OCI-M2 (cell line): ENCODE measurements around the gene MAT2A.
"Not testable (repeated sequence)": the region's sequence is repeated elsewhere in the genome, so short reads cannot be mapped to it uniquely, and the experiment has no call there.

Experiments
- DNase-seq: peaks from one replicate; lab custom pipeline; 2025; ENCODE audit not compliant: unreplicated experiment; lab: John Stamatoyannopoulos, UW

MAT2A gene

DNA sequence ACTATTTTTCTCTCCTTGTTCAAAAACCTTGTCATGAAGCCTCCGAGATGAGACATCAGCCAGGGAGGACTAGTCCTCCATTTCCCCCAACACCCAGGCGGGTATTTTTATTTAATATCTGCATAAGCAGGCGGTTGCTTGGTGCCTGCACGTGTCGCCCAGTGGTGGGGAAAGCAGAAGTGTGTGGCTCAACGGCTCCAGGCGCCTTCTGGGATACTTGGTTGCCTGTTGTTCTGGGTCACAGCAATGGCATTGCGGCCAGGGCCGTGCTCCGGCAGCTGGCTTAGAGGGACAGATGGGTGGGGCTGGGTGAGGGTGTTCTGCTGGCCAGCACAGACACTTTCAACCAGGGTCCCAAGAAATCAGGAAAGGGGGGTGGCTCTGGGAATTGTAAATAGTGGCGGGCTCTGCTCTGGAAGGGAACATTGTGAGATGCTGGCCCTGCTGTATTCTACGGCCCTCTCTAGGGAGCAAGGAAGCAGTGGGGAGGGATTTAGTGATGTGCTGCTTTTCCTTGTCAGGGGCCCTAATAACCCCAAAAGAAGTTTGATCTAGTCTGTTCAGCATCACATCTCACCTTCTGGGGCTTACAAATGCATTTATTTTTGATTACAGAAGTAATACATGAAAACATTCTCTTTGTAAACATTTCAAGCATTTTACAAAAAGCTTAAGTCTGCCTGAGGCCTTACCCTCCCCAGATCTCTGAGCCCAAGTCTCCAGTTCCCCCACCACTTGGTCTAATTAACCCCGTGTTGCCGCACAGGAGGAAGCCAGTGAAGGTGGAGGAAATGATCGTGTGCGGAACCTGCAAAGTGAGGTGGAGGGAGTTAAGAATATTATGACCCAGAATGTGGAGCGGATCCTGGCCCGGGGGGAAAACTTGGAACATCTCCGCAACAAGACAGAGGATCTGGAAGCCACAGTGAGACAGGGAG lies 39.5 kb downstream of the MAT2A start:
- no peak for DNase-seq

DNA sequence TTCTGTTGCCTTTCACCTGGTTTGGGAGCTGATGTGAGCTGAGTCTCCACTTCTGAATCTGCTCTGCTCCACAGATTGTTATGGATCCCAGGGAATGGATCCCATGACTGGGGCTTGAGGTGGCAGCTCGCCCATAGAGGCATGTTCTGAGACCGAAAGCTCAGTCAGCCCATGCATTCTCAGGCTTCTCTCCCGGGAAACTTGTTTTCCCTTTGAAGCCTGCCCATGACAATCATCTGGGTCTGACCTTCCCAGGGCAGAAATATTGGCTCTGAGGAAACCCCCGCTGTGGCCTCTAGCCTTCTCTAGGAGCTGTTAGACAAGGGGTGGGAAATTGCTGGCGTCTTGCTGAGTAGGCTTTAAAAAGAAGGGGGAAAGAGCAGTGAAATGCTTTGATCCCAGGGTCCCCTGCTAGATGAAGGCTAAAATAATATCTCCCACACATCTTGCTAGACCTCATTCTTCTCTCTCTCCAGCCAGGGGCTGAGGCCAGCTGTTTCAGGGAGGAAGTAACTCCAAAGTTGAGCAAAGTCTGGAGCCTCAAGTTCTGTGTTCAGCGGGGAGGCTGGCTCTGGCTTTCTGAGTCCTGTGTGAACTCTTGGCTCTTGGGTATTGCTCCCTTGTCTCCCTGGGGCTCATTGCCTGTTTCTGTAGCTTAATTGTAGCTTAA lies 40.4 kb downstream of the MAT2A start:
- no peak for DNase-seq

DNA sequence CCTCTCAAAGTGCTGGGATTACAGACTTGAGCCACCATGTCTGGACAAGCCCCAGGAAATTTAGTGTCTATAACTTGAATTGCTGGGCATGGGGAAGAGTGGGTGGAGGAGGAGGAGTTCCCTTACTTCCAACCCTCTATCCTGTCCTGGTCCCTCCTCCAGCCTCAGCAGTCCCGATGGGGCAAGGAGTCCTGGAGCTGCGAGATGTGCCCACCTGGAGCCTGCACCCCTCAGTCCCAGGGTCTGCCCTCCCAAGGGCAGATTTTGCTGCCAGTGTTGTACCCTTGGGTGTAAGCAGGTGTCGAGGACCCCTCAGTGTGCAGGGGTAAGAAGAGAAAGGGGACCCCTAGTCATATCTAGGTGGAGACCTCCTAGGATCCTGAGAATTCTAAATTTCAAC lies 41.2 kb downstream of the MAT2A start:
- no peak for DNase-seq

DNA sequence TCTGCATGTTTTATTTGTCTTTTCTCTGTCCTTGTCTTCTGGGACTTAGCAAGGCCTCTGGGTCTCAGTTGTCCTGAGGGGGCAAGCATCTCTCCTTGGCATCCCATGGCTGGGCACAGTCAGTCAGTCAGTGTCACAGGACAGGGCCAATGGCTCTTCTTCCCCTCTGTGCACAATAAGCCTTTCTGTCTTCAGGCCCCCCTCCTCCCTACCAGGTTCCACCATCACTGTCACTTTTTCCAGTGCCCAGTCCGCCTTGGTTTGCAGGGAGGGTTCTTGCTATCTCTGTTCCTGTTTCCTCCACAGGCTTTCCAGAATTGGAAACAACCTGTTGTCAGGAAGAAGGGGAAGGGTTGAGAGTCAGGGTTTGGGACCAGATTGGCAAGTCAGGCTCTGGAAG lies 43.5 kb downstream of the MAT2A start:
- DNase-seq = no peak

DNA sequence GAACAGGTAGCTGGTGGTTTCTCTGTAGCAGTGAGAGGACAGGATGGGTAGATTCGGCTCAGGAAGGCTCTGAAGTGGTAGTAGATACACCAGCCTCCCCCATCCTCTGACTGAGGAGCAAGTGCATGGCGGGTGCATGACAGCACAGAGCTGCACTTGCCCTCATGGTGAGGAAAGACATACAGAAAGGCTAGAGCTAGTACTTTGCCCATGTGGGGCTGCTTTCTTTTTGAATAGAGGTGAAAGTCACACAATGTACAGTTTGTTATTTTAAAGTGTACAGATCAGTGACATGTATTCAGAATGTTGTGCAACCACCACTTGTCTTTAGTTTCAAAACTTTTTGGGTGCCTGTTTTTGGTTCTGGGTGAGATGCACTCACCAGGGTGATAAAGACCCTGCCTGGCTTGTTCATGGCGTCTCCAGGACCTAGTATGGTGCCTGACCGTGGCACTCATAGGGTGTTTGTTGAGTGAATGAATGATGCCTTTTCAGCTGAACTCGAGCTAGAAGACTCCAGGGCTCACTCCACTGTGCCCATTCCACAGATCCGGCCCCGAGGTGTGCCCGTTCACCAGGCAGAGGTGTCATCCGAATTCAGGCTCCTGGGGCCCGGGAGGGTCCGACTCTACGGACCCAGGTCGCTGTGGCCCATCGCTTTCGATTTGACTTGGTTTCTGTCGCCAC lies 44.8 kb downstream of the MAT2A start:
- DNase-seq = no peak

DNA sequence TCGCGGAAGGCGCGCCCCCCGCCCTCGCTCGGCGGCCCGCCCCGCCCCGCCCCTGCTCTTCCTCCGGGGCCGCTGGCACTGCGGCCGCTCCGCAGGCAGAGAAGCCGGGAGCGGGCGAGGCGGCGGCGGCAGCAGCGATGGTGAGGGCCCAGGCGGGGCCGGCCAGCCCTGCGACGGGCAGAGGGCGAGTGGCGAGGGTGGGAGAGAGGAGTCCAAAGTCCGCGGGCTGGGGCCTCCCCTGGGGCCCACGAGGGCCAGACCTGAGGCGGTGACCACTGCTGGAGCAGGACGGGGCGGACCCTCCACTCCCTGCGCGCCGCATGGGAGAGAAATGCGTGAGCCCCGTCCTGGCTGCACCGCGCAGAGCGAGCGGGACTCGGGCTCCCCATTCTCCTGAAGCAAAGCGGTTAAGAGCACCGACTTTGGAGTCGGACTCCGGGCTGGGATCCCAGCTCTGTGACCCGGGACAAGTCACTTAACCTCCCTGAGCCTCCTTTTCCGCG lies 45.4 kb downstream of the MAT2A start, which contains the start of gene VAMP5:
VAMP5 (plus strand) TSS at position 78 of the 503 bp plus-strand sequence; CDS start at position 138, 60 bp downstream.
- DNase-seq = no peak

DNA sequence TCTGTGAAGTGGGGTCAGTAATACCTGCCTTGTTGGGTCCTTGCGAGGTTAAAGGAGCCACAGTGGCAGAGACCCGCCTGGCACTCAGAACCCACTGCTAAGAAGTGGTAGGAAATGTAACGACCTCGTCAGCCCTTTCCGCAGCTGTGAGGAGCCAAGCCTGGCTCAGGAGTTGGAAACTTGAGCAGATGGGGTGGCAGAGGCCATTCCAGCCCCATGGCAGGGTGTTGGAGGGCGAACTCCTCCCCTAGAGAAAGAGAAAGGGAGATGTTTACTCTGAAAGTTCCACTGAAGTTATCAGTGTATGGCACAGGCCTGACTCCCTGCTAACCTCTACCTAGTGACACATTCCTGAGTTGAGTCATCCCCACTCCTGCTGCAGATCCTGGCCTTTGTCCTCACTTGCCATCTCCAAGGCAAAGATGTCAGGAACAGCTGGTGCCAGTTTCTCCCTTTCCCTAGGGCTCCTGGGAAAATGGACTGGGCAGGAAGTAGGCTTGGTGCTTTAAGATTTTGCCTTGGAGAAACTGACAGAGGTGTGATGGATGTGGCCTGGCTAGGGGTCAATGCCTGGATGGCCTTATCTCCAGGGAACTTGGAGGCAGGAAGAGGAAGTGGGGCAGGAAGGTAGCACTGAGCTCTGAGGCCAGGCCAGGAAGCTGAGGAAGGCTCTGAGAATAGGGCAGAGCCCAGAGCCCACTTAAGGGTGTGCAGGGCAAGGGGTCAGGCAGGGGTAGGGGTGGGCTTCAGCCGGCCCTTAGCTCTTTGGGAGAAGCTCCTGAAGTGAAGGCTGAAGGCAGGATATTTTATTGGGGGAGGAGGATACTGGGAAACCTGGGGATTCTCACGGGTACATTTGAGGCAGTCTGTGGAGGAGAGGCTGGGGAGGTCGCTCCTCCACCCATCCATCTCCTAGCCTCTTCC lies 46.2 kb downstream of the MAT2A start:
- DNase-seq = no peak

DNA sequence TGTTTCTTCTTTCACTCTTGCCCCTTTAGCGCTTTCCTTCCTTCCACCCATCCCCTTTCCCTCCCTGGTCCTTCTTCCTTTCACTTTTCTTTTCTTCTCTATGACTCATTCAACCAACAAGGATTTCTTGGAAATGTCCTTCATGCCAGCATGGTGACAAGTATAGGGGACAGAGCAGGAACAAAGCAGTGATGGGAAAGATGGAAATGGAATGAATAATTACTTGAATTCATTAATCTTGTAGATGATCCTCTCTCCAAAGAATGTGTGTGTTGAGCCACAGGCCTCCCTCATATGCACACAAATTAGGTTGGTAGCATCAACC lies 46.8 kb downstream of the MAT2A start:
- DNase-seq = no peak

DNA sequence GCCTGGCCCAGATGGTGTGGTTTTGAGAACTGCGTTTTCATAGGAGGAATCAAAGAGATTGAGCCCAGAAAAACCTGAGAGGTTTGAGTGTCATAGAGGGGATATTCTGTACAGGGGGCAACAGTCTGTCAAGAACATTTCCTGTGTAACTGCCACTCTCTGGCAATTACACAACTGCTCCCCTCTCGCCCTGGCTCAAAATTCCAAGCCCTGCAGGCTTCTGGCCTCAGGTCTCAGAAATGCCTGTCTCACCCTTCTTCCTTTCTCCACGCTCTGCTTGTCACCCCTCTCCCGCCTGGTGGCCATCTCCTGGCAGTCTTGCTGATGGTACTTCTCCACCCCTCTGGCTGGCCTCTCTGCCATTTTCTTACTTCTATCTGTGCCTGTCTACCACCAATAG lies 49.3 kb downstream of the MAT2A start:
- peak; percentile 39 for DNase-seq

DNA sequence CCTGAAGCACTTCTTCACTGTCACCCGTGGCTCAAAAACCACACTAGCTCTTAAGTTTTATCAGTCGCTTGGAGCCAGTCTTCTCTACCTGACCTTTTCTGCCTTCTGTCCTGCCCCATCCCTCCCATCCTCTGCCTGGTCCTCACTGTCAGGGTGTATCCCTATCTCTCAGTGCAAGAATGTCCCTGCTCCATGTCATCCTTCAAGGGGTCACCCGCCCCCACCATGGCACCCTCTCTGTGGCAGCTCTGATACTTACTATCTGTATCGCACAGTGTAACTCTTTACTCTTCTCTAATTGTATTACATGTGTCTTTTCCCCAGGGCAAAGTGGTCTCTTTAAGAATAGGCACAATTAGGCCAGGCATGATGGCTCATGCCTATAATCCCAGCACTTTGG lies 49.7 kb downstream of the MAT2A start:
- DNase-seq = no peak

DNA sequence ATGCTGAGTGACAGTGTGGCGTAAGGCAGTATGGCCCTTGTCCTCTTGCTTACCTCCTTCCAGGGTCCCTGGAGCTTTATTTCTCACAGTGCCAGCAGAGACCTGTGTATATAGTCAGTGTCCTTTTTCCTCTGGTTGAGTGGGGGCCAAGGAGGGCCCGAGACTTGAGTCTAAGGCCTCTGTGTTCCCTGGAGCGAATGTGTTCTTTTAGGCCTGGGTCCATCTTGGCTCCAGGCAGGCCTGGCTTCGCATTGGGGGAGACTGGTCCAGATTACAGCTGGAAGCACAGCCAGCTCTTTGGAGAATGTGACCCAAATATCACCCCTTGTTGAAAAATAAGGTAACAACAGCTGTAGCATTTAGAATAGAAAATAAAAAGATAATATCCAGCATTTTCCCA lies 50.2 kb downstream of the MAT2A start:
- no peak for DNase-seq

DNA sequence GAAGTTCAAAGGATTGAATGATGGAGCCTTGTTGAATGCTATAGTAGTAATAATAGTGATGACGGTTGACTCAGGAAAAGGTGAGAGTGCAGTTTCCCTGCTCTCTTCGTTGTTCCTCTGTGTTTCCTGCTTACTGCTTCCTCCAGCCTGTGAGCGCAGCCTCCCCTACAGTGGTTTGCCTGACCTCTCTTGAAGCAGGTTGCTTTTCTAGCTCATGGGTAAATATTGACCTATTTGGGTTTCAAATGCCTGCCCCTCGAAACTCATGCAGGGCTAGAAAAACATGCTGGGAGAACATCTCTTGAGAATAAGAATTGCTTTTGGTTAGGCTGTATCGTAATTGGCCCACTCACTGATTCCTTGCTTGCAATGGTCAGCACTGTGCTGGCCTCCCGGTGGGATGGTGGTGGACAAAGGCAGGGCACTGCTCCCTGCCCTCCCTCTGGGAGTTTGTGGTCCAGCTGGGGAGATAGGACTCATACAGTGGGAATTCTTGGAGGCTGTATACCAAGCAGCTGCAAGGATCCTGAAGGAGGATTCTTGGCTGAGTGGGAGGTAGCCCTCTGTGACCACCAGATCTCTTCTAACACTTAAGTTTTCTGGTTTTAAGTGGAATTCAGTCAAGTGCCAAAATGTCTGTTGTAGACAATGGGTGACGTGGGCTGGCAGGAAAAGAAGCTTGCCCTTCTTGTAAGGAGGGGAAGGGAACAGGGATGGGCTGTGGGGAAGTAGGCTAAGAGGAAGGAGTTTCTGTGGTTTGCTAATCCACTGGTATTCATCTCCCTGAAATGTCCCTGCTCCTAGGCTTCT lies 51.2 kb downstream of the MAT2A start:
- DNase-seq = no peak

DNA sequence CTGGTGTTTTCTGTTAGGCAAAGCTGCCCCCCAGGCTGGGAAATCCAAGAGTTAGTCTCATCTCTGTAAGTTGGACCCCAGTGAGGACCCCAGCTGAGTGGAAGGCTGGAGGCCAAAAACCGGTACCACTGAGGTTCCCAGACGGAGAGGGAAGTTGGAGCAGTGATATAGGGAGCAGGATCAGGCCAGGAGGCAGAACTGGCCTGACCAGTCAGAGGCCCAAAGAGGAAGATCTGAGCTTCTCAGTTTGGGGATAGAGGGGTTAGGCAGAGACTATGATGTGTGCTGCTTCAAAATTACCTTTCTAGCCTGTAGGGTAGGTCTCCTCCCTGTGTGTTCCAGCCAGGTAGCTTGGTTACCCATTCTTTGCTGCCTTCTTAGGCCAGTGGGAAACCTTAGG lies 52.0 kb downstream of the MAT2A start:
- DNase-seq = no peak

DNA sequence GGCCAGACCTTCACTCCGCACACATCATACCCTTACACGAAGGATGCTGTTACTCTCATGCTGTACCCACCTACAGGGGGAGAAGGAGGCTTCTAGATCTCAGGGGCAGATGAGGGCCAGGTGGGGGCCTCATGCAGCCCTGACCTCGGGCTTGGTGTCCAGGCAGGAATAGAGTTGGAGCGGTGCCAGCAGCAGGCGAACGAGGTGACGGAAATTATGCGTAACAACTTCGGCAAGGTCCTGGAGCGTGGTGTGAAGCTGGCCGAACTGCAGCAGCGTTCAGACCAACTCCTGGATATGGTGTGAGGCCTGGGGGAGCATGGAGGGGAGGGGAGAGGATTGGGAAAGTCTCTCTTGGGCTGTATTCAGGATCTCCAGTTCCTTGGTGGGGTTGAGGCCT lies 52.6 kb downstream of the MAT2A start:
- no peak for DNase-seq

DNA sequence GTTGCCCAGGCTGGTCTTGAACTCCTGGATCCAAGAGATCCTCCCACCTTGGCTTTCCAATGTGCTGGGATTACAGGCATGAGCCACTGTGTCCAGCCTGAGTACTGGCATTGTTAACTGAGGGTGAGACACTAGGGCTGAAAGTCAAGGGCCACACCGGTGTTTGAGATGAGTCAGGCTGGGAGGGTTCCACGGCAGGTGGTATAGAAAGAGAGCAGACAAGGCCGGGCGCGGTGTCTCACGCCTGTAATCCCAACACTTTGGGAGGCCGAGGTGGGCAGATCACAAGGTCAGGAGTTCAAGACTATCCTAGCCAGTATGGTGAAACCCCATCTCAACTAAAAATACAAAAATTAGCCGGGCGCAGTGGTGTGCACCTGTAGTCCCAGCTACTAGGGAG lies 53.3 kb downstream of the MAT2A start:
- DNase-seq = not testable (repeated sequence)

DNA sequence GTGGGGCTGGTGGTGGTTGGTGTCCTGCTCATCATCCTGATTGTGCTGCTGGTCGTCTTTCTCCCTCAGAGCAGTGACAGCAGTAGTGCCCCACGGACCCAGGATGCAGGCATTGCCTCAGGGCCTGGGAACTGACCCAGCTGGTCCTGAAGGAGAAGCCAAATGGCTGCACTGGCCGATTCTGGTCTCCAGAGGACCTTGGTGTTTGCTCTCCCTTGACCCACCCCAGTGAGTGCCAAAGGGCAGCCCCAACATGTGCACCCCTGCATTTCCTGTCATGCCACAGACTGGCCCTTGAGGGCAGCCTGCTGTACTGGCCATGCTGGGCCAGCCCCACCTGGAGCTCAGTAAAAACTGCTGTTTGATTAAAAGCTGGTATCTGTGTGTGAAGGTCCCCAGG lies 54.1 kb downstream of the MAT2A start:
- DNase-seq = no peak
